SK-N-SH treated with all-trans-retinoic acid at 6 μM for 48 hours (cell line): ENCODE results near the gene ARHGAP35.

ENCODE experiments used
- ATAC-seq: fragments of 200-7000 bp; cut with Tn5 transposase; 3 replicates; pipeline ENCODE4 v1.9.1; 2020; ENCODE audit warnings: mild to moderate bottlenecking, moderate library complexity
- ARNTL ChIP-seq: fragments of 450-650 bp; formaldehyde crosslinking; IDR thresholded peaks from 2 replicates; pipeline ENCODE4 v1.5.0; 2020; ENCODE audit warnings: low read depth, mild to moderate bottlenecking, moderate library complexity, borderline replicate concordance
- CSDC2 ChIP-seq: fragments of 250-450 bp; sonication (Bioruptor Pico); IDR thresholded peaks from 2 replicates; pipeline ENCODE4 v1.5.0; 2020; ENCODE audit warnings: mild to moderate bottlenecking, moderate library complexity
- CSRNP3 ChIP-seq: fragments of 250-450 bp; sonication (Bioruptor Pico); IDR thresholded peaks from 2 replicates; pipeline ENCODE4 v1.5.1; 2021; ENCODE audit warnings: mild to moderate bottlenecking, moderate library complexity
- ESRRG ChIP-seq: fragments of 250-450 bp; sonication (Bioruptor Pico); IDR thresholded peaks from 2 replicates; pipeline ENCODE4 v1.6.1; 2021; ENCODE audit warnings: mild to moderate bottlenecking
- GLIS3 ChIP-seq: fragments of 250-450 bp; sonication (Bioruptor Pico); IDR thresholded peaks from 2 replicates; pipeline ENCODE4 v1.5.0; 2020; ENCODE audit warnings: mild to moderate bottlenecking, moderate library complexity
- ISL1 ChIP-seq: fragments of 250-450 bp; sonication (Bioruptor Pico); IDR thresholded peaks from 2 replicates; pipeline ENCODE4 v2.1.2; 2022; ENCODE audit warnings: mild to moderate bottlenecking, moderate library complexity
- OSR1 ChIP-seq: fragments of 250-450 bp; sonication (Bioruptor Pico); IDR thresholded peaks from 2 replicates; pipeline ENCODE4 v1.8.0; 2022; ENCODE audit warnings: moderate library complexity, mild to moderate bottlenecking, inconsistent platforms
- POU6F1 ChIP-seq: fragments of 250-450 bp; sonication (Bioruptor Pico); IDR thresholded peaks from 2 replicates; pipeline ENCODE4 v1.8.0; 2021; ENCODE audit warnings: low read depth, mild to moderate bottlenecking, moderate library complexity, borderline replicate concordance
- PPARA ChIP-seq: fragments of 250-450 bp; sonication (Bioruptor Pico); IDR thresholded peaks from 2 replicates; pipeline ENCODE4 v1.5.0; 2020; ENCODE audit warnings: mild to moderate bottlenecking, borderline replicate concordance
- RARB ChIP-seq: fragments of 250-450 bp; sonication (Bioruptor Pico); IDR thresholded peaks from 2 replicates; pipeline ENCODE4 v1.8.0; 2021; ENCODE audit warnings: mild to moderate bottlenecking, moderate library complexity
- SNAI2 ChIP-seq: fragments of 250-450 bp; sonication (Bioruptor Pico); IDR thresholded peaks from 2 replicates; pipeline ENCODE4 v1.5.0; 2020; ENCODE audit warnings: mild to moderate bottlenecking, moderate library complexity
- TCF4 ChIP-seq: fragments of 250-450 bp; sonication (Bioruptor Pico); IDR thresholded peaks from 2 replicates; pipeline ENCODE4 v1.8.0; 2021; ENCODE audit warnings: mild to moderate bottlenecking, moderate library complexity, borderline replicate concordance
- TOX ChIP-seq: fragments of 250-450 bp; sonication (Bioruptor Pico); IDR thresholded peaks from 2 replicates; pipeline ENCODE4 v1.8.0; 2021; ENCODE audit warnings: mild to moderate bottlenecking, moderate library complexity, borderline replicate concordance
- ZC3H10 ChIP-seq: fragments of 250-450 bp; sonication (Bioruptor Pico); IDR thresholded peaks from 2 replicates; pipeline ENCODE4 v1.5.1; 2021; ENCODE audit warnings: mild to moderate bottlenecking, moderate library complexity
- ZFP3 ChIP-seq: fragments of 250-450 bp; sonication (Bioruptor Pico); IDR thresholded peaks from 2 replicates; pipeline ENCODE4 v1.5.0; 2020; ENCODE audit warnings: mild to moderate bottlenecking, moderate library complexity
- ZFP30 ChIP-seq: fragments of 450-650 bp; formaldehyde crosslinking; IDR thresholded peaks from 2 replicates; pipeline ENCODE4 v1.5.0; 2022; ENCODE audit warnings: mild to moderate bottlenecking, moderate library complexity
- ZNF565 ChIP-seq: fragments of 450-650 bp; formaldehyde crosslinking; conservative IDR thresholded peaks from 2 replicates; pipeline ENCODE4 v1.5.0; 2020; ENCODE audit warnings: low read depth, mild to moderate bottlenecking, moderate library complexity
- ZNF70 ChIP-seq: fragments of 450-650 bp; formaldehyde crosslinking; IDR thresholded peaks from 2 replicates; pipeline ENCODE4 v1.5.0; 2020; ENCODE audit warnings: mild to moderate bottlenecking, moderate library complexity
- ZNF8 ChIP-seq: fragments of 450-650 bp; formaldehyde crosslinking; IDR thresholded peaks from 2 replicates; pipeline ENCODE4 v1.5.0; 2020; ENCODE audit warnings: mild to moderate bottlenecking, moderate library complexity
- TF ChIP-seq, protein P1 (sequence below): fragments of 250-450 bp; sonication (Bioruptor Pico); IDR thresholded peaks from 2 replicates; pipeline ENCODE4 v1.8.0; 2020; ENCODE audit warnings: mild to moderate bottlenecking, moderate library complexity, borderline replicate concordance
- TF ChIP-seq, protein P2 (sequence below): fragments of 250-450 bp; sonication (Bioruptor Pico); IDR thresholded peaks from 2 replicates; pipeline ENCODE4 v1.5.1; 2020; ENCODE audit warnings: low read depth, mild to moderate bottlenecking, moderate library complexity

ARHGAP35 gene

GRCh38 chr19:46841458-46842083, 19.2 kb upstream of the ARHGAP35 start:
- TF ChIP-seq ZNF70 (no peak), POU6F1 (CRISPR knock-in tag) (no peak), TCF4 (CRISPR knock-in tag) (no peak), GLIS3 (CRISPR knock-in tag) (no peak), OSR1 (CRISPR knock-in tag) (no peak), RARB (no peak), ESRRG (no peak), ZFP3 (CRISPR knock-in tag) (no peak), ZC3H10 (CRISPR knock-in tag) (no peak), SNAI2 (CRISPR knock-in tag) (no peak), CSDC2 (CRISPR knock-in tag) (no peak), CSRNP3 (CRISPR knock-in tag) (no peak), ZNF565 (no peak), ZNF8 (CRISPR knock-in tag) (no peak), PPARA (CRISPR knock-in tag) (no peak), ARNTL (CRISPR knock-in tag) (no peak), TOX (CRISPR knock-in tag) (no peak)
- TF ChIP-seq, protein P1, sequence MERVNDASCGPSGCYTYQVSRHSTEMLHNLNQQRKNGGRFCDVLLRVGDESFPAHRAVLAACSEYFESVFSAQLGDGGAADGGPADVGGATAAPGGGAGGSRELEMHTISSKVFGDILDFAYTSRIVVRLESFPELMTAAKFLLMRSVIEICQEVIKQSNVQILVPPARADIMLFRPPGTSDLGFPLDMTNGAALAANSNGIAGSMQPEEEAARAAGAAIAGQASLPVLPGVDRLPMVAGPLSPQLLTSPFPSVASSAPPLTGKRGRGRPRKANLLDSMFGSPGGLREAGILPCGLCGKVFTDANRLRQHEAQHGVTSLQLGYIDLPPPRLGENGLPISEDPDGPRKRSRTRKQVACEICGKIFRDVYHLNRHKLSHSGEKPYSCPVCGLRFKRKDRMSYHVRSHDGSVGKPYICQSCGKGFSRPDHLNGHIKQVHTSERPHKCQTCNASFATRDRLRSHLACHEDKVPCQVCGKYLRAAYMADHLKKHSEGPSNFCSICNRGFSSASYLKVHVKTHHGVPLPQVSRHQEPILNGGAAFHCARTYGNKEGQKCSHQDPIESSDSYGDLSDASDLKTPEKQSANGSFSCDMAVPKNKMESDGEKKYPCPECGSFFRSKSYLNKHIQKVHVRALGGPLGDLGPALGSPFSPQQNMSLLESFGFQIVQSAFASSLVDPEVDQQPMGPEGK (CRISPR knock-in tag), result no peak
- TF ChIP-seq, protein P2, sequence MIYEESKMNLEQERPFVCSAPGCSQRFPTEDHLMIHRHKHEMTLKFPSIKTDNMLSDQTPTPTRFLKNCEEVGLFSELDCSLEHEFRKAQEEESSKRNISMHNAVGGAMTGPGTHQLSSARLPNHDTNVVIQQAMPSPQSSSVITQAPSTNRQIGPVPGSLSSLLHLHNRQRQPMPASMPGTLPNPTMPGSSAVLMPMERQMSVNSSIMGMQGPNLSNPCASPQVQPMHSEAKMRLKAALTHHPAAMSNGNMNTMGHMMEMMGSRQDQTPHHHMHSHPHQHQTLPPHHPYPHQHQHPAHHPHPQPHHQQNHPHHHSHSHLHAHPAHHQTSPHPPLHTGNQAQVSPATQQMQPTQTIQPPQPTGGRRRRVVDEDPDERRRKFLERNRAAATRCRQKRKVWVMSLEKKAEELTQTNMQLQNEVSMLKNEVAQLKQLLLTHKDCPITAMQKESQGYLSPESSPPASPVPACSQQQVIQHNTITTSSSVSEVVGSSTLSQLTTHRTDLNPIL (CRISPR knock-in tag), result no peak
- TF ChIP-seq, all 23 proteins: peak for 0
- ATAC-seq, result peak; percentile 77

- TF ChIP-seq ZNF8 (CRISPR knock-in tag), result no peak
- TF ChIP-seq GLIS3 (CRISPR knock-in tag), result no peak
- TF ChIP-seq ZNF70, result no peak
- TF ChIP-seq, protein P1 (CRISPR knock-in tag), result no peak
- TF ChIP-seq, all 23 proteins: peak for 0
- ATAC-seq, result no peak
Observed at GRCh38 chr19:46842791-46843190, 18.0 kb upstream of the ARHGAP35 start.

- TF ChIP-seq, protein P1 (CRISPR knock-in tag), result no peak
- TF ChIP-seq POU6F1 (CRISPR knock-in tag), result no peak
- TF ChIP-seq CSRNP3 (CRISPR knock-in tag), result no peak
- TF ChIP-seq TOX (CRISPR knock-in tag), result no peak
- no peak for TF ChIP-seq SNAI2 (CRISPR knock-in tag)
- no peak for TF ChIP-seq ARNTL (CRISPR knock-in tag)
- no peak for TF ChIP-seq ZNF8 (CRISPR knock-in tag)
- no peak for TF ChIP-seq ISL1
- TF ChIP-seq ZFP30, result no peak
- TF ChIP-seq ZNF70, result no peak
- TF ChIP-seq, protein P2 (CRISPR knock-in tag), result no peak
- ATAC-seq, result no peak
Observed at GRCh38 chr19:46844067-46844489, 16.7 kb upstream of the ARHGAP35 start.
